Measurements from ENCODE around the gene NPR2. TPM values are rescaled to one million over a fixed set of nuclear protein-coding genes. Genes with fewer than 3 reads are reported as not detected.
A peak's percentile ranks its signal among the peaks of the same experiment; 100 is the strongest.

NPR2 gene
- total and polyA plus RNA-seq, 4 donors: 6.2 to 16.1 (median 13.5) TPM

DNA sequence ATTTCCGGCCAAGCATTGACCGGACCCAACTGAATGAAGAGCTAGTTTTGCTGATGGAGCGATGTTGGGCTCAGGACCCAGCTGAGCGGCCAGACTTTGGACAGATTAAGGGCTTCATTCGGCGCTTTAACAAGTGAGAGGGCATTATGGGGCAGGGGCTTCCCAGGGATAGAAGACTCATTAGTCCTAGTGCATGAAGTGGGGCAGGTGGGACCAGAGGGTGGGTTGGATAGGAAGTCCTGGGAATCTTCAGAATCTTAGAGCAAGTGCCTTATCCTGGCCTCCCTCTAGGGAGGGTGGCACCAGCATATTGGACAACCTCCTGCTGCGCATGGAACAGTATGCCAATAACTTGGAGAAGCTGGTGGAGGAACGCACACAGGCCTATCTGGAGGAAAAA lies 14.7 kb downstream of the NPR2 start:
- H3K27ac ChIP-seq (ENCODE audit: low read depth in 1 of 2, low read length in 1 of 2): no peak overlapping the region
- ATAC-seq (ENCODE audit: insufficient read depth, low FRiP score) (no peak), DNase-seq (no peak)
- no peaks in the 10 kb centered on the region for H3K27me3 ChIP-seq (ENCODE audit: control insufficient read depth in 3 of 3, insufficient read depth in 3 of 3, low read length in 2 of 3)
- no peak overlapping the region for H3K9ac ChIP-seq (ENCODE audit: insufficient read depth in 1 of 2, low read length in 2 of 2)
- H3K36me3 ChIP-seq (ENCODE audit: control insufficient read depth in 4 of 4, insufficient read depth in 4 of 4, low read length in 4 of 4): peaks cover 0 to 57% (median 29%) of the 10 kb centered on the region in 4 donors
- H3K4me1 ChIP-seq (ENCODE audit: control insufficient read depth in 5 of 5, insufficient read depth in 5 of 5, low read length in 5 of 5): peaks cover 0 to 2% (median 0%) of the 10 kb centered on the region in 5 donors
- H3K9me3 ChIP-seq (ENCODE audit: control insufficient read depth in 4 of 4, insufficient read depth in 3 of 4, low read length in 3 of 4): no peaks in the 10 kb centered on the region
- WGBS, 2 donors: 97% methylated on average over 8 of the region's 8 CpGs
- TF ChIP-seq, protein P1, sequence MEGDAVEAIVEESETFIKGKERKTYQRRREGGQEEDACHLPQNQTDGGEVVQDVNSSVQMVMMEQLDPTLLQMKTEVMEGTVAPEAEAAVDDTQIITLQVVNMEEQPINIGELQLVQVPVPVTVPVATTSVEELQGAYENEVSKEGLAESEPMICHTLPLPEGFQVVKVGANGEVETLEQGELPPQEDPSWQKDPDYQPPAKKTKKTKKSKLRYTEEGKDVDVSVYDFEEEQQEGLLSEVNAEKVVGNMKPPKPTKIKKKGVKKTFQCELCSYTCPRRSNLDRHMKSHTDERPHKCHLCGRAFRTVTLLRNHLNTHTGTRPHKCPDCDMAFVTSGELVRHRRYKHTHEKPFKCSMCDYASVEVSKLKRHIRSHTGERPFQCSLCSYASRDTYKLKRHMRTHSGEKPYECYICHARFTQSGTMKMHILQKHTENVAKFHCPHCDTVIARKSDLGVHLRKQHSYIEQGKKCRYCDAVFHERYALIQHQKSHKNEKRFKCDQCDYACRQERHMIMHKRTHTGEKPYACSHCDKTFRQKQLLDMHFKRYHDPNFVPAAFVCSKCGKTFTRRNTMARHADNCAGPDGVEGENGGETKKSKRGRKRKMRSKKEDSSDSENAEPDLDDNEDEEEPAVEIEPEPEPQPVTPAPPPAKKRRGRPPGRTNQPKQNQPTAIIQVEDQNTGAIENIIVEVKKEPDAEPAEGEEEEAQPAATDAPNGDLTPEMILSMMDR (IDR thresholded peaks at IDR 0.05; ENCODE audit: control extremely low read depth, extremely low read depth): no peak
- no peak overlapping the region for H3K4me3 ChIP-seq

DNA sequence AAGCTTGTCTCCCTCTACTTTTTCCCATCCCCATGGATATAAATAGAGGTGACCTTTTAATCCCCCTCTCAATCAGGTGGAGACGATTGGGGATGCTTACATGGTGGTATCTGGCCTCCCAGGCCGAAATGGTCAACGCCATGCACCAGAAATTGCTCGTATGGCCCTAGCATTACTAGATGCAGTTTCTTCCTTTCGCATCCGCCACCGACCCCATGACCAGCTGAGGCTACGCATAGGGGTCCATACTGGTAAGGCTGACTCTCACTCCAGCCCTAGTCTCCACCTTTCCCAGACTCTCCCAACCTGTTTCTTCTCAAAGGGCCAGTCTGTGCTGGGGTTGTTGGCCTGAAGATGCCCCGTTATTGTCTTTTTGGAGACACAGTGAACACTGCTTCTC lies 17.0 kb downstream of the NPR2 start:
- no peak for DNase-seq
- Histone ChIP-seq H3K4me1 (ENCODE audit: control insufficient read depth in 5 of 5, insufficient read depth in 5 of 5, low read length in 5 of 5) (peaks cover 0 to 14% (median 7%) of the 10 kb centered on the region in 5 donors), H3K9me3 (ENCODE audit: control insufficient read depth in 4 of 4, insufficient read depth in 3 of 4, low read length in 3 of 4) (no peaks in the 10 kb centered on the region), H3K36me3 (ENCODE audit: control insufficient read depth in 4 of 4, insufficient read depth in 4 of 4, low read length in 4 of 4) (peaks cover 0 to 40% (median 21%) of the 10 kb centered on the region in 4 donors), H3K4me3 (no peak overlapping the region), H3K9ac (ENCODE audit: insufficient read depth in 1 of 2, low read length in 2 of 2) (no peak overlapping the region), H3K27ac (ENCODE audit: low read depth in 1 of 2, low read length in 1 of 2) (no peak overlapping the region), H3K27me3 (ENCODE audit: control insufficient read depth in 3 of 3, insufficient read depth in 3 of 3, low read length in 2 of 3) (no peaks in the 10 kb centered on the region)
- ATAC-seq (ENCODE audit: insufficient read depth, low FRiP score): no peak
- TF ChIP-seq, protein P1 (IDR thresholded peaks at IDR 0.05; ENCODE audit: control extremely low read depth, extremely low read depth): no peak
- WGBS, 2 donors: 94% methylated on average over 9 of the region's 9 CpGs

DNA sequence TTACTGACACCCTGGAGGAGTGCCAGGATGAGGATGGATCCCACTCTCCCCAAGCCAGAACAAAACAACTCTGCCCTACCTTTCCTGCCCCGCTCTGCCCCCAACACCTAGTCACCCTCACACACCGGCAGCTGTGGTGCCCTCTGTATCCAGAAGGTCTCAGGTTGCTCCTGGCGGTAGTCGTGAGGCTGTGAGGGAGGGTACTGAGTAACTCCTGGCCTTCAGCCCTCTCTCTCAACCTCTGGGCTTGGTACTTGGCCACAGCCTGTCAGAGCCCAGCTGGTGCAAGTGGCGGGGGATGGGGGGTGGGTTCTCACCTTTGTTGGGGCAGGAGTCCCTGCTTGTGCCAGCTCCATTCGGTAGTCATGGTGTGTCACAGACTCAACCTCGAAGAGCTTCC lies 18.7 kb downstream of the NPR2 start:
- ATAC-seq (ENCODE audit: insufficient read depth, low FRiP score): no peak
- TF ChIP-seq, protein P1 (IDR thresholded peaks at IDR 0.05; ENCODE audit: control extremely low read depth, extremely low read depth): no peak
- no peak for DNase-seq
- Histone ChIP-seq H3K27ac (ENCODE audit: low read depth in 1 of 2, low read length in 1 of 2) (peak overlapping the region in 1 of 2 donors; percentile 10), H3K9ac (ENCODE audit: insufficient read depth in 1 of 2, low read length in 2 of 2) (no peak overlapping the region), H3K27me3 (ENCODE audit: control insufficient read depth in 3 of 3, insufficient read depth in 3 of 3, low read length in 2 of 3) (no peaks in the 10 kb centered on the region), H3K4me3 (no peak overlapping the region), H3K9me3 (ENCODE audit: control insufficient read depth in 4 of 4, insufficient read depth in 3 of 4, low read length in 3 of 4) (no peaks in the 10 kb centered on the region), H3K36me3 (ENCODE audit: control insufficient read depth in 4 of 4, insufficient read depth in 4 of 4, low read length in 4 of 4) (peaks cover 0 to 33% (median 19%) of the 10 kb centered on the region in 4 donors), H3K4me1 (ENCODE audit: control insufficient read depth in 5 of 5, insufficient read depth in 5 of 5, low read length in 5 of 5) (peaks cover 0 to 21% (median 9%) of the 10 kb centered on the region in 5 donors)
- WGBS, 2 donors: 90 to 92% methylated on average over 7 of the region's 7 CpGs

Data from lung (tissue), 12 donors.